GM21825 (cell line): Measurements from ENCODE around the gene TSPY2.
"Not testable (repeated sequence)": the region's sequence is repeated elsewhere in the genome, so short reads cannot be mapped to it uniquely, and the experiment has no call there.

Source experiments
- ATAC-seq: cut with Tn5 transposase; IDR thresholded peaks from one replicate; pipeline ENCODE4 v1.9.1; 2021; ENCODE audit warnings: mild to moderate bottlenecking, moderate library complexity; ENCODE audit not compliant: unreplicated experiment

The TSPY2 gene

DNA sequence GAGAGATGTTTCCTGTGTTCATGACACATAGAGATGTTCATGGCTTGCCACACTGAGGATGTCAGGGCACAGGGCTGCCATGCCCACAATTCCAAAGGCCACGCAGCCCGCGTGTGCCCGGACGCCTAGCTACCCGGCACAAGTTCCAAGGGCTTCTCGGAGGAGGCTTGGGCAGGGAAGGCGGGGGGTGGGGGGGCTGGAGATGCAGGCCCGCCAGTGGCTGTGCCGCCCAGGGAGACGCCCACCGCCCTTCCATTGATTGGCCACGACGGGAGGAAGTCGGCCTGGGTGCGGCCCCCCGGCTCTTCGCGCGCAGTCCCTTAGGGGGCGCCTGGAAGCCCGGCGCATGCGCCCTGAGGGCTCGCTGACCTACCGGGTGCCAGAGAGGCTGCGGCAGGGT, at the start of gene TSPY2:
TSPY2 (plus strand) TSS at position 301 of the 400 bp plus-strand sequence; CDS start at position 347, 46 bp downstream.
- not testable (repeated sequence) for ATAC-seq

GRCh38 chrY:6209565-6209964, 36.5 kb upstream of the TSPY2 start:
- ATAC-seq = not testable (repeated sequence)

DNA sequence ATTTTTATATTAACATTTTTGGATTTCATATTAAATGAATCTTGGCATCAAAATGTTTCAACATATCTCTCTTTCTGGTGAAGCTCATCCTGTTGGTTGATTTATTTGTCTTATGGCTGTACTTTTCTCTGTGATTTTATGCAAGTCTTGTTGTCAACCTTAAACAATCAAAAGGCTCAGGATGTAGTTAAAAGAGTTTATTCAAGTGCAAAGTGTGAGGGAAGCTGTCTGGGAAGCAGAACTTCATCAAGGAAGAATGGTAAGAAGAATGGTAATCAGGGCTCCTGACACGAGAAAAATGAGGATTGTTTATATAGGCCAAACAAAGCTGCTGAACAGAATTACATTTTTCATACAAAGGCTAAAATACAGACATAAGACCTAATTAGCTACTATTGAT, 29.0 kb upstream of the TSPY2 start:
- not testable (repeated sequence) for ATAC-seq

DNA sequence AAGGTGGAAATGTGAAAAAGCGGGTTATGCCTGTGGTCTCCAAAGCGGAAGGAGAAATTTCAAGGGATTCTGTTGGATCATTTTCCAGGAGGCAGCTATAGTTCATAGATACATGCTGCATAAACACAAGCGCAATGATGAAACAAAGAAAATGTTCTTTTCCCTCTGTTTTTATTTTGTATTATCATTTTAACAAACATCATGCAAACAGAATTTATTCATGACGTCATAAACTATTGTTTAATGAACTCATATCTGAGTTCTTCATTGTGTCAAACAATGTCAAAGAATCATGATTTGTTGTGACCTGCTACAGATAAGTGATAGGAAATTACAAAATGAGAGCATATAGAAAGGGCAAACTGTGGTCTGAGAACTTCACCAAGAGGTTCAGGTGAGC, 23.8 kb downstream of the TSPY2 start:
- ATAC-seq = not testable (repeated sequence)
